Measurements from ENCODE around the gene ARFGAP3.
A peak's percentile ranks its signal among the peaks of the same experiment; 100 is the strongest.

The ARFGAP3 gene

DNA sequence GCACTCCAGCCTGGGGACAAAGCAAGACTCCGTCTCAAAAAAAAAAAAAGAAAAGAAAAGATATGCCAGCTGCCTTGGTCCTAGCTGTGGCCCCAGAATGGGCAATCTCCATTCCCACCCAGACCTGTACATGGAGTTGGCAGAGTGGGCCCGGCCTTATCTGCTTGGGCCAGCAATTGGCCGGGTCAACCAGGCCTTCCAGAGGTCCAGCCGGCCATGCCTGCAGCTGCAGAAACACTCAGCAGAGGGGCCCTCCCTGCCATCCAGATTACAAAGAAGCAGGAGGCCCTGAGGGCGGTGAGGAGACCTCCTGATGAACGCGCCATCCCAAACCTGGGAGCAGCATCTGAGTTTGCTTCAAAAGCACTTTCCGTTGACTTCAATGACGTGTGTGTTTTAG, 26.9 kb upstream of the ARFGAP3 start:
- DNase-seq (ENCODE audit: low read depth in 2 of 2): no peak

DNA sequence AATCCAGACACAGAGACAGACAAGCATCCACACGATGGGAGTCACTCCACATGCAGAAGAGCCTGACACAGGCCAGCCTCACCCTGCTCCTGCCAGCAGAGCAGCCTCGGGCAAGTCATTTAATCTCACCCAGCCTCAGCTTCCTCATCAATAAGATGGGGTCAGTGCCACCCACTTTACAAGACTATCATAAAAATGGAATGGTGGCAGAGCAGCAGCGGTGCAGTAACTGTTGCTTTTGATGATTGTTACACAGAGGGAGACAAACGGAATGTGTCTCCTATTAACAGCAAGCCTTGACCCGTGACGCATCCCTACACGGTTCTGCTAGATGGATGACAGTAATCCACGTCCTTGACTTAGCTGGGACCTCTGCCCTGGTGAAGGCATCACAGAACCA, 26.0 kb upstream of the ARFGAP3 start:
- DNase-seq (ENCODE audit: low read depth in 2 of 2): no peak

DNA sequence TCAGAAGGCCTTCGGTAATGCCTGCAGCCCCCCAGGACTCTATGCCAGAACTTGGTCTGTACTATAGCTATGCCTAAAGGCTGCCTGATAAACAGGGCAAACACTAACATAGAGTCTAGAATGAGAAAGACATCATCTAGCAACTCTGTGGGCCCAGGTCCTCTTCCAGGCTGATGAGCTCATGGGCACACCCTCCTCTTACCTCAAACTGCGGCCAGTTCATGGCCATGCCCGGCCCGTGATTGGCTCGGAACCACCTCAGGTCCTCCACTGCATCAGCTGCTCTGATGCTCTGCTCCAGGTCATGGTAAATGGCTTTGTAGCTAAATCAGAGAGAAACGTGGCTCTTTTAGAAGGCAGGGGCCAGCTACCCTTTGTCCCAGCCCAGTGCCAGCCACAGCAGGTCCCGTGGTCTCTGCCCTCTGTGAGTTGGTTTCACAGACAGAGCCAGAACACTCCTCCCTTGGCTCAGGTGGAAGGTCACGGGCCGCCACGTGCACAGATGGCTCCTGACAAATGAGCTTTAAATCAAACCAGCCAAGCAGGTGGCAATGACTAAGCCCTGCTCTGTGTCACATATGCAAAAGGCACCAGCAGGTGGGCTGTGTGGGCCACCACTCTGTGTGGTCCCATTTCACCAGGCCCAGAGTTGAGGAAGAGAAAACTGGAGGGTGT, 25.0 kb upstream of the ARFGAP3 start:
- DNase-seq (ENCODE audit: low read depth in 2 of 2): no peak

DNA sequence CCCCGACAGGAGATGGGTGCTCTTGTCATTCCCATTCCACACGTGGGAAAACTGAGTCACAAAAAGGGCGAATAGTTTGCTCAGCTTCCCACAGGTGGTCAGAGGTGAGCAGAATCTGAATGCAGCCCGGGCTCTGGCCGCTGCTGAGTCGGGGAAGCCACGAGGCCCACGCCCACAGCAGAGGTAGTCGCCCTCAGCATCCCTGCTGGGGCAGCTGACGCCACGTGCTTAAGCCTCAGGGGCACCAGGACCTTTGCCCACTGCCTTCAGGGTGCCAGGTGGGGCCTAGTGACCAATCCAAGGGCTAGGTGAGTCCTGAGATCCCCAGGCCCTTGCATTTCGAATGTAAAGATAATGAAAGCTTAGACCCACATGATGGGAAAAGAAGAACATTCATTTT, 24.2 kb upstream of the ARFGAP3 start:
- DNase-seq (ENCODE audit: low read depth in 2 of 2): no peak

DNA sequence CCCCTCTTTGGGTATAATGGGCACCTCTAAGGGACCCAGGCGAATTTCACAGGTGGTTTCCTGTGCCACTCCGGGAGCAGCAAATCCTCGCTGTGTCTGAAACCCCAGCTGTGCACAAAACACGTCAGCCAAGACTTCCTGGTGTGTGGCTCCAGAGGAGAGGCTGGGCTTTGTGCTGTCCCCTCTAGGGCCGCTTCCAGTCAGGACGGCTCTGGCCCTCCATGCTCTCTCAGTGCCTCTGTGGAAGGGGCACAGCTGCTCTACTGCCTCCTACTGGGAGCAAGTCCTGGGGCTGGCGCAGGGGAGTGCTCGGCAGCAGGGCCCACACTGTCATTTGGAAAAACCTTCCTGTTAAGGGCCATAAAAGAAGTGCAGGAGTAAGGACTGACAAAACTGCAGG, 23.7 kb upstream of the ARFGAP3 start:
- DNase-seq (ENCODE audit: low read depth in 2 of 2): no peak

DNA sequence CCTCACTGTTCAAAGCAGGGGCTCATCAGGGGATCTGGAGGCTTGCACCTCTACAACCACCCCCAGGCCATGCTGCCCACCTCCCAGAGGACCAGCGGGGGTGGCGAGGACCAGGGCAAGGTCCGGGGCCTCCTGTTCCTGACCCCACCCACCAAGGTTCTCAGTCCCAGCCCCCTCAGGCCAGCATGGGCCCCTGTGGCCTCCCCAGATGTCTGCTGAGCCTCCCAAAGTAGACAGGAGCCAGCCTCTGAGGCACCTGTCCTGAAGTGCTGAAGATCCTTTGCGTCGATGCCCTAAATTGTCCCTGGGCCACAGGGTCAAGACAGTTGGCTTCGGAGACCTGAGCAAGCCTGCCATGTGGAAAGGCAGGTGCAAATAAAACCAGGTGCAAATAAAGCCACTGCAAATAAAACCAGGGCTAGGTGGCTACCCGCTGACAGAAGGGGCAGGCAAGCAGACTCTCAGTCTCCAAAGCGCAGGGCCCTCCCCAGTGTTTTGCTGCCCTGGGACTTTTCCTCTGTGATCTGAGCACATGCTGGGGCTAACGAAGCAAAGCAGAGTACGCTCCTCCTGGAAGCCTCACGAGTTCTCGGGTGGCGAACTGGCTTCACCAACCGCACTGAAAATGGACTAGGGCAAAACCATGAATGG, 22.4 kb upstream of the ARFGAP3 start:
- no peak for DNase-seq (ENCODE audit: low read depth in 2 of 2)

DNA sequence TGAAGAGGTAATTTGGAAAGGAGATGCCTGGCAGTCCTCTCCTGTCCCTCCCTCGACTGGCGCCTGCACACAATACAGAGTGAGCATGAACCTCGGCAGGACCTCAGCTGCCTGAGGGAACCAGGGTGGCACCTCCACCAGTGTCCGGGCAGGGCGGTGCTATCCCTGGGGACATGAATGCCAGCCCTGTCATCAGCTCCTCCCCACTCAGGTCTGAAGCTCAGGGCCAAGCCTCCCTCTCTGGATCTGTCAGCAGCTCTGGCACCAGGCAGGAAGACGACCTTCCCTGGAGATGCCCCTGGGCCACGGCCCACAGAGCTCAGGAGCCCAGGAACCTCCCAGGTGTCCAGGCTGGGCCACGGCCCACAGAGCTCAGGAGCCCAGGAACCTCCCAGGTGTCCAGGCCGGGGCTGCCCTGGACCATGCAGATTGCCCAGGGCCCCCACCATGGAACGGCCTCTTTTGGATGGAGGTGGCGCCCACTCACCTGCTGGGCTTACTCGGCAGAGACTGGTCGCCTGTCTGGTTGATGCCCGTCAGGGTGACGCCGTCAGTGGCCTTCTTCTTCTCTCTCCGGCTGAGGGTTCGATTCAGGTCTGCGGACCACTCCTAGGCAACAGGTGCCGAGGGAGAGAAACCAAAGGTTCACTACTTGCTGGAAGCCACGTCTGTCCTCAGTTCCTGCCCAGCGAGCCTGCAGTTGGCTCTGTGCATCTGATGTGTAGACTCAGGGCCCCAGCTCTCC, 21.7 kb upstream of the ARFGAP3 start:
- no peak for DNase-seq (ENCODE audit: low read depth in 2 of 2)

DNA sequence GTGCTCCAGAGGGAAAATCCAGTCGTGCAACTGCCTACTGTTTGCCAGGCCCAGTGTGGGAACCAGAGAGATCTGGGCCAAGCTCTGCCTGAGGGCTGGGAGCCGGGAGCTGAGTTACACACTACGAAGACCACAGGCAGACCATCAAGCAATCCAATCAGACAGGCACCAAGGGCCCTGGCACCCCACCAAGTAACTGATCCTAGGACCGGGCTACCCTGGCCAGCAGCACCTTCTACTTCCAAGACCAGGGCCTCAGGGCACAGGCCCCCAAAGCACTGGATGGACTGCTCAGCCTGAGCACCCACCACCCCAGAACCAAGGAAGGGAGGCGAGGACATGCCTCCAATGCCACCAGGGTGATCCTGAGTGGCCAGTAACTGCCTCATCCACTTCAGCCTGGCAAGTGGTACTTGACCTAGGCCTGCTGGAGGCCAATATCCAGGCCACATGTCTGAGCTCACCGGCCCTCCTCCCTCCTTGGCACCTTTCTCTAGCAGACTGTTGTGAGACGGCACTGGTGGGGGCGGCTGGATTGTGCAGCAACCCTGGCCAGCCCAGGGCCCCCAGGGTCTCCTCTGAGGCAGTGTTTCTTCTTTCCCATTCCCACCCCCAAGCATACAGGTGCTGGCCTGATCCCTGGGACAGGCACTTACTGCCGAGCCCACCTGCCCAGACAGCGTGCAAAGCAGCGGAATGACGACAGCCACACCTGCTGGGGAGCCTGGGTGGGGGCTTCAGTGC, 20.7 kb upstream of the ARFGAP3 start:
- DNase-seq (ENCODE audit: low read depth in 2 of 2): no peak

DNA sequence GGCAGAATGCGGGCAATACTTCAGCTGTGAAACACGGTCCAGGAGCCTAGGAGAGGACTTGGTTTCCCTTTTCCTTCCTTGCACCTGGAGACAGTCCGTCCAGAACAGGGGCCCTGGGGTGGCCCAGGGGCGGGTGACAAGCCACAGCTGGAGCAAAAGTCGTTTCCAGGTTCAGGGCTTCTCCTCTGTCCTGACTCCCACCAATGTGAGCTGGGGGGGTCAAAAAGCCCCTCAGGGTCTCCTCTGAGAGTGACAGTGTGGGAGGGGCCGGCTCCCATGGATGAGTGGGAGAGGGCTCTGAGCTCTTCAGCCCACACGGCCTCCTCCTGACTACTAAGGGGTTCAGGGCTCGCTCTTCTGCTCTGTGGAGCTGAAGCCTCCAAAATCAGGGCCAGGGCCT, 20.1 kb upstream of the ARFGAP3 start:
- DNase-seq (ENCODE audit: low read depth in 2 of 2): no peak

DNA sequence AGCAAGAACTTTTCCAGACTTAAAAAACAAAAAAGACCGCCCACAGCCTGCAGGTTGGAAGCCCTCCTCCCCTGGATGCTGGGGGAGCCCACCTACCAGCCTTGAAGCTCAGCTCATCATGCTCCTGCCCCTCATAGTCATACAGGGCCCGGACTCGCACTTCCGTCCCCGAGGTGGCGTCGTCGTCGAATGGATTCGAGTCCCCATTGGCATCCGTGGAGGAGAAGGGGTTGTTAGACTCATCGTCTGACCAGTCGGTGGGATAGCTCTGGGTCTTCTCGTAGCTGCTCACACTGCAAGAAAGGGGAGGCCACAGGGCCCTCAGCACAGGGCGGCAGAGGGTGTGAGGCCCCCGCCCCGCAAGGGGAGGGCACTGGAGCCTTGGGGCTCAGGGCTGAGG, 19.0 kb upstream of the ARFGAP3 start:
- no peak for DNase-seq (ENCODE audit: low read depth in 2 of 2)

DNA sequence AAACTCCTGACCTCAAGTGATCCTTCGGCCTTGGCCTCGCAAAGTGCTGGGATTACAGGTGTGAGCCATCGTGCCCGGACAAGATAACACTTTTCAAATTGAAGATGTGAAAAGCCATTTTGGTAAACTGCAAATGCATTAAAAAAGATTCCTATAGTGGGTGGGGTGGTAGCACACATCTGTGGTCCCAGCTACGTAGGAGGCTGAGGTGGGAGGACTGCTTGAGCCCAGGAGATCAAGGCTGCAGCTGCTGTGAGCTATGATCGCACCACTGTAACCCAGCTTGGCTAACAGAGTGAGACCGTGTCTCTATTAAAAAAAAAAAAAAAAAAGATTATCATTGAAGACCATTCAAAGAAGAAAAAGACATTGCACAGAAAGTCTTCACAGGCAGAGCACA, 16.9 kb upstream of the ARFGAP3 start:
- no peak for DNase-seq (ENCODE audit: low read depth in 2 of 2)

DNA sequence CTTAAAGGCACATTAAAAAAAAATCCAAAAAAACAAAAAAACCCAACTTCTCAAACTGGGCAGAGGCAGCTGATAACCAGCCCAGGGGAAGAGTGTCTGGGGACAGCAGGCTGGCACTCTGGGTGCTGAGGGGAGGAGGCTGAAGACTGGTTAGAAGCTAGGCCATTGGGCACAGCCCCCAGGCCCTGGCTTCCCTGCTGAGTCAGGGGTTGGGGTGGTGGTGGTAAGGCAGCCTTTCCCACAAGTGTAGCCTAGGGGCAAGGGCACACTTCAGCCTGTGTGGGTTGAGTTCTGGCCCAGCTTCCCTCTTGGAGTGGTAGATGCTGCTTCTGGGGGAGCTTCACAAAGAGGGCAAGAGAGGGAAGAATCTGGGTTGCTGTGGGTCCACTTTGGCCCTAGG, 16.3 kb upstream of the ARFGAP3 start:
- DNase-seq (ENCODE audit: low read depth in 2 of 2): no peak

DNA sequence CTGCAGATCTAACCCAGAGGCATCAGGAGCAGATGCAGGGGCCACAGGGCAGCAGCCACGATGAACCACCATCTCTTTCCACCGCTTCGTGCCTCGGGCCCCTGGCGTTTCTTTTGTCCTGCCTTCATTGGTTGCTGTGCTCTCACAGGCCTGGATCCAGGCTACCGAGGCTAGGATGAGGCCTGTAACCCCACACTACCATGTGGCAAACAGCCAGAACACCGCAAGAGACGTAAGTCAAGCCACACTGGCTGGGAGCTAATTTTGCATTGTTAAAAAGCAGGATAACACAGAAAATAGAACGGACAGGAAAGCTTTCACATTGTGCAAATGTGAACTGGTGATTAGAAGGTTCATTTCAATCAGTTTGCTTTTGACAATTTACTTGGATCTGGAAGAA, 15.7 kb upstream of the ARFGAP3 start:
- no peak for DNase-seq (ENCODE audit: low read depth in 2 of 2)

DNA sequence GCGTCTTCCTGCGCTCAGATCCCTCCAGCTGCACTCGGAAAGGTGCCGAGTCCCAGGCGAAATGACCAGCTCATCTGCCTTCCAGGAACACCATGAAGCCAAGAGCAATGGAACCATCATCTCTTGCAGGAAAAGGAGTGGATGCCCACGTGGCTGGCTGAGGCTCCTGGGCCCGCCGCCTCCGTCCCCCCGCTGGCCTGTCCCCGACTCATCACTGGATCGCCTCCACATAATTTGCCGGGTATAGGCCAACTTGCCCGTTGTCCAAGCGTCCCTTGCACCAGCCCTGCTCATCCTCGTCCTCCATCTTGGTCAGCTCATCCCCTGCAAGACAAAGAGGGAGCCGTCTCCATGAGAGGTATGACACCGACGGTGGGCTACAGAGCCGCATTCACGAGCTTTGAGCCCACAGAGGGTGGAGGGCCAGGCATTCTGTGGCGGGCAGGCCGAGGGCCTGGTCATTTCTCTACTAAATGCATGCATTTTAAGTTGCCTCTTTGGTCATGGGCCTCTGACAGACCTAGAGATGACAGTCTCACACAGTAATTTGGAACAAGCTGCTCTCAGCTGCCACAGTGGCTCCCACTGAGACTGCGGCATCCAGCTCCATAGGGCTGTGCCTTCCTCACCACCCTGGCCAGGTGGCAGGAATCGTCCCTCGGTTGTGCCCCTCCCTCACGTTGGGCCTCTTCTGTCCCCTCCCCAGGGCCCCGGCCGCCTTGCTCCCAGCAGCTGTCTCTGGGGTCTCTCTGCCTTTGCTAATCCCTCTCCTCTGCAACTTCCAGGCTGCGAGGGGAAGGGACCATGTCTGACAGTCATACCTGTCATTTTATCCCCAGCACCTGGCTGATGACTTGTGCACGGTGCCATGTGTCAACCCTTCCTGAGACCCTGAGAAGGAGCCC, 14.3 kb upstream of the ARFGAP3 start:
- no peak for DNase-seq (ENCODE audit: low read depth in 2 of 2)

DNA sequence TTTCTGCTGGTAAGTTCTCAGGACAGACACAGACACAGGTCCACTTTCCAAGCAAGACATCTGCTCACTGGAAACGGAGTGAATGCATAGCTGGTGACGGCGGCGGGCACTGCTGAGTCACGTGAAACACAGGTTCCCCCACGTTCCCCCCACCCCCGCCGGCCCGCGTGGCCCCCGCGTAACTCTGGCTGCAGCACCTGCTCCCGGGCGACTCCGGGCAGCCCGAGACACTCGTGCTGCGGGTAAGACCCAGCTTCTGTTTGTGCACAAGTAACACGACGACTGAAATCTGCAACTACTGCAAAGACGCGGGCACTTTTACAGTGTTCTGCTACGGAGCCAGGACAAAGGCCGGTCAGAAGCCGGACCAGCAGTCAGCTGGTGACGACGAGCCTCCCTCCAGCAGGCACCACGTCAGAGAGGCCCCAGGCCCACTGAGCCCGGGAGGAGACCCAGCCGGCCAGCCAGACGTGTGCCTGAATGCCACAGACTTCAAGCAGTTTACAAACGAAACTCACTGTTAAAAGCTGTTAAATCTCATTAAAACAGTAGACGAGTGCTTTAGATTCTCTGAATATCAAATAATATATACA, 12.9 kb upstream of the ARFGAP3 start:
- no peak for DNase-seq (ENCODE audit: low read depth in 2 of 2)

DNA sequence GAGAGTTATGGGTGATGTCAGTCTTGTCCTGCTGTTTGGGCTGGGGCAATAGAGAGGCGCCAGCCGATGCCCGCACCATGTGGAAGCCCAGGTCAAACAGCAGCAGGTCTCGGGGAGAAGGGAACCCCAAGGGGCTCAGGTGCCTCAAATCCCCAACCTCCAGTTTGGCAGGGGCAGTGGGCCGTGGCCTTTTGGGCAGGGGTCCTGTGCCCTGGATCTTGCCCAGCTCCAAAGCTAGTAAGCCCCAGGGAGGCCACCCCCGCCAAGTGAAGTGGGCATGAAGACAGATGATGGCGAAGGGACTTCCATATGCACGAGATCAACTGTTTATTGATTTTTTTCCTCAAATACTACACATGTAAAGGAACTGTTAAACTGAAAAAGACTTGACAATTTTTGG, 12.4 kb upstream of the ARFGAP3 start:
- no peak for DNase-seq (ENCODE audit: low read depth in 2 of 2)

DNA sequence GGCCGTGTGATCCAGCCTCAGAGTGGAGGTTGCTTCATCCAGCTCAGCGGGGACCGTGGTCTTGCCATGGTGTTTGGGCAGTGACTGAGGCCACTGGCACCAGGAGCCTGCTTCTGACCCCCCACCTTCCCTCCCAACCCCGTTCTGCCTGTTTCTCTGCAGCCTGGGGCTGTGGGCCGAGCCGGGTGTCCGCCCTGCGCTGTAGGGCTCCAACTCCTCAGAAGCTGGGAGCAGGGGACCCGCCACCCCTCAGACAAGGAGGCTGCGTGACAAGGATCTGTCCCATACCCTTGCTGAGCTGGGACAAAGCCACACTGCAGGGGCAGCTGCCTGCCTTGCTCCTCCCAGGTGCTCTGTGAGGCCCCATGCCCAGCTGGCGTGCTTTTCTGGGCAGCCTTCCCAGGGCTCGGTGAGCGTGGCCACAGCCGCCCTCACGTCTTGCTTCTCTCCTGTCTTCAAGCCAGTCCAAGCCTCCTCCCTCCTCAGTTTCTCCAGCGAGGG, 11.7 kb upstream of the ARFGAP3 start:
- DNase-seq (ENCODE audit: low read depth in 2 of 2): no peak

DNA sequence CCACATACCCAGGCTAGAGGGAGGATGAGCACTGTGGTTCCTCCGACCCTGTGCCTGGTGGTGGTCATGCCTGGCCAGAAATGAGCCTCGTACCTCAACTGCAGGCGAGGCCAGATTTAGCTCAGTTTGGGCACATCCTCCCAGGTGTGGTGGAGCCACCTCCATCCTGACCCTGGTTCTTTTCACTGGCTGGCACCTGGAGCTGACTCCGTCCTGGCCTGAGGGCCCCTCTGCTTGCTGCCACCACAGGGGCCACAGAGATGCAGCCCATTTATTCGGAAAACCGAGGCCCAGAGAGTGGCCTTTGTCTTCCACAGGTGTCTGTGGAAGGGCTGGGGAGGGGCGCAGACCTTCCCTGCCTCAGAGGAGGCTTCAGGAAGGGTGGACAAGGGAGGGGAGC, 9.0 kb upstream of the ARFGAP3 start:
- DNase-seq (ENCODE audit: low read depth in 2 of 2): no peak

DNA sequence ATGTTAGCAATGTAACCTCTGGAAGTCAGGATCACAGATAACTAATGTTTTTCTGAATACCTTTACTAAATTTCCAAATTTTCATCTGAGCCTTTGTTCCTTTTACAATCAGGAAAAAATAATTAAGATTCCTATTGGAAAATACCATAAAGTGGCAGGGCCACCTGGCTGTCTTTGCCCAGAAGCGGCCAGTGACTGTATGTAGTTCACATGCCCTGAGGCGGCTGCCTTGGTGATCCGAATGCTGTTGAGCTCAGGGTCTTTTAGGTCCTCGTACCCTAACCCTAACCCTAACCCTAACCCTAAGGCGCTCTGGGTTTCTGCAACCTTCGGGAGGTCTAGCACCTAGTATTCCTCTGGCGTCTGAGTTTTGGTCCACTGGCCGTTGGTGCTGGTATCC, 8.5 kb upstream of the ARFGAP3 start:
- DNase-seq (ENCODE audit: low read depth in 2 of 2): no peak

DNA sequence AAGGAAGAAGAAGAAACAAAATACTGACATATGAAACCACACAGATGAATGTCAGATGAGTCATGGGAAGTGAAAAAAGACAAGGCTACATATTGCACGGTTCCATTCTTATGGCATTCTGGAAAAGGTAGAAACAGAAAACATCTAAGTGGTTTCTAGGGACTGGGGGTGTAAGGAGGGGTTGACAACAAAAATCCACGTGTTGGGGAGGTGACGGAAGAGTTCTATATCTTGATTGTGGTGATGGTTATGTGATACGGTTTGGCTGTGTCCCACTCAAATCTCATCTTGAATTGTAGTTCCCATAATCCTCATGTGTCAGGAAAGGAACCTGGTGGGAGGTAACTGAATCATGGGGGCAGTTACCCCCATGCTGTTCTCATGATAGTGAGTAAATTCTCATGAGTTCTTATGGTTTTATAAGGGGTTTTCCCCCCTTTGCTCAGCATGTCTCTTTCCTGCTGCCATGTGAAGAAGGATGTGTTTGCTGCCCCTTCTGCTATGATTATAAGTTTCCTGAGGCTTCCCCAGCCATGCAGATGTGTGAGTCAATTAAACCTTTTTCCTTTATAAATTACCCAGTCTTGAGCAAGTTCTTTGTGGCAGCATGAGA, 6.4 kb upstream of the ARFGAP3 start:
- peak in 1 of 2 donors; percentile 8 for DNase-seq (ENCODE audit: low read depth in 2 of 2)
